Stomach (tissue), 9 donors: ENCODE data around the gene CRACR2B. TPM values are rescaled to one million over a fixed set of nuclear protein-coding genes. Genes with fewer than 3 reads are reported as not detected.
A peak's percentile ranks its signal among the peaks of the same experiment; 100 is the strongest.

Source experiments
- DNase-seq, 2 donors: peaks; one replicate each; pipeline versions ENCODE4 v3.0.0 to v3.0.0-alpha.2; 2013 to 2019
- H3K27ac ChIP-seq, 5 donors: fragments of 200-600 bp in 4 of 5; sonication (generic) in 4 of 5; one replicate each; pipeline ENCODE4 v1.5.1; 2013 to 2019; ENCODE audit warnings: mild to moderate bottlenecking in 1 of 5, moderate library complexity in 1 of 5
- H3K27me3 ChIP-seq, 3 donors: fragments of 200-600 bp; sonication (generic); one replicate each; pipeline ENCODE4 v1.5.1; 2017 to 2019; ENCODE audit warnings: mixed run types in 1 of 3
- H3K36me3 ChIP-seq, 4 donors: fragments of 200-600 bp; sonication (generic); 1 replicate in 3 of 4; 2 replicates in 1 of 4; pipeline ENCODE4 v1.5.1; 2016 to 2019
- H3K4me1 ChIP-seq, 4 donors: fragments of 200-600 bp; sonication (generic); one replicate each; pipeline ENCODE4 v1.5.1; 2016 to 2019
- H3K4me3 ChIP-seq, 4 donors: fragments of 200-600 bp; sonication (generic) in 3 of 4; one replicate each; pipeline ENCODE4 v1.5.1; 2016 to 2019; ENCODE audit warnings: mild to moderate bottlenecking in 1 of 4
- H3K9me3 ChIP-seq, 4 donors: fragments of 200-600 bp; sonication (generic); one replicate each; pipeline ENCODE4 v1.5.1; 2016 to 2019
- CTCF ChIP-seq, 7 experiments: fragments of 450-650 bp in 4 of 7; fragments of 200-600 bp in 3 of 7; sonication (generic) in 3 of 7; IDR thresholded peaks; one replicate each; pipeline ENCODE4 v1.5.1; 2016 to 2019; ENCODE audit warnings: antibody characterized with exemption in 7 of 7, control low read depth in 2 of 7, mild to moderate bottlenecking in 1 of 7
- EP300 ChIP-seq: sonication (generic); formaldehyde crosslinking; IDR thresholded peaks from one replicate; pipeline ENCODE4 v1.6.1; 2017; ENCODE audit warnings: antibody characterized with exemption
- POLR2A ChIP-seq, 4 donors: fragments of 450-650 bp; IDR thresholded peaks; one replicate each; pipeline ENCODE4 v1.6.1; 2016; ENCODE audit warnings: antibody characterized with exemption in 4 of 4, control low read depth in 2 of 4, mild to moderate bottlenecking in 1 of 4, moderate library complexity in 1 of 4
- POLR2AphosphoS5 ChIP-seq, 3 donors: sonication (generic); formaldehyde crosslinking; IDR thresholded peaks; one replicate each; pipeline ENCODE4 v1.6.1; 2016; ENCODE audit warnings: antibody characterized with exemption in 3 of 3
- WGBS, 5 donors: extraction: QIAGEN DNeasy Blood & Tissue Kit in 3 of 5; methylation state at CpG; one replicate each; pipeline versions ENCODE4 v1.1.5 to v1.1.7; 2013 to 2018; 5-methylcytosine and 5-hydroxymethylcytosine counted together
- intact Hi-C: fragments of 100-400 bp; cut with DNase I; formaldehyde crosslinking; loops from one replicate; pipeline ENCODE4 v1.15.1; 2023; ENCODE audit warnings: low total_unique reads
- polyA plus RNA-seq, 3 donors: library from polyadenylated mRNA; stranded (reverse); fragments of 200-250 nt; gene quantifications; one replicate each; pipeline ENCODE4 v1.2.3, GENCODE V29; 2013
- total RNA-seq, 5 donors: library from RNA; depleted of rRNA; stranded (reverse); fragments of >200 nt; gene quantifications; one replicate each; pipeline versions ENCODE4 v1.1.0 to v1.2.3, GENCODE V29; 2014 to 2016
- donor health status: healthy with polysubstance abuse.
- donor health status: Bipolar disorder and iron deficiency.
- donor health status: healthy.

CRACR2B gene
- total and polyA plus RNA-seq, 8 donors, result 12.7 to 556 (median 126) TPM

- H3K36me3 ChIP-seq, result peaks cover 15 to 38% (median 29%) of the 10 kb centered on the region in 4 donors
- TF ChIP-seq EP300, result no peak
- TF ChIP-seq POLR2A (IDR thresholded peaks at IDR 0.05), result no peak
- no peak for TF ChIP-seq CTCF (IDR thresholded peaks at IDR 0.05)
- TF ChIP-seq POLR2AphosphoS5 (IDR thresholded peaks at IDR 0.05), result no peak
- no peak overlapping the region for H3K4me3 ChIP-seq
- no peak overlapping the region for H3K27ac ChIP-seq
- H3K9me3 ChIP-seq, result no peaks in the 10 kb centered on the region
- H3K4me1 ChIP-seq, result peaks cover 37 to 60% (median 45%) of the 10 kb centered on the region in 4 donors
- H3K27me3 ChIP-seq, result peaks cover 5 to 29% (median 16%) of the 10 kb centered on the region in 3 donors
- 82 to 93% (median 86%) methylated on average over 5 to 7 of the region's 7 CpGs for WGBS, 5 donors
- intact Hi-C loops, result no loop called here
- DNase-seq, result no peak
Measured at GRCh38 chr11:793556-793955, 34.2 kb upstream of the CRACR2B start.

GRCh38 chr11:794013-794765 is 33.5 kb upstream of the CRACR2B start:
- Histone ChIP-seq H3K27me3 (peaks cover 5 to 22% (median 10%) of the 10 kb centered on the region in 3 donors), H3K4me3 (peak overlapping the region in 3 of 4 donors; percentile 66 to 96 (median 87)), H3K27ac (peak overlapping the region in 2 of 5 donors; percentile 87 to 91), H3K4me1 (peaks cover 37 to 60% (median 46%) of the 10 kb centered on the region in 4 donors), H3K36me3 (peaks cover 17 to 40% (median 29%) of the 10 kb centered on the region in 4 donors), H3K9me3 (no peaks in the 10 kb centered on the region)
- 77 to 90% (median 79%) methylated on average over 28 to 31 of the region's 31 CpGs for WGBS, 5 donors
- intact Hi-C loops, result no loop called here
- no peak for TF ChIP-seq POLR2A (IDR thresholded peaks at IDR 0.05)
- no peak for DNase-seq

GRCh38 chr11:794766-795633 is 32.7 kb upstream of the CRACR2B start:
- TF ChIP-seq EP300 (no peak), POLR2AphosphoS5 (IDR thresholded peaks at IDR 0.05) (no peak), CTCF (IDR thresholded peaks at IDR 0.05) (no peak), POLR2A (IDR thresholded peaks at IDR 0.05) (no peak)
- intact Hi-C loops, result no loop called here
- peaks cover 34 to 52% (median 41%) of the 10 kb centered on the region in 4 donors for H3K4me1 ChIP-seq
- no peaks in the 10 kb centered on the region for H3K9me3 ChIP-seq
- H3K36me3 ChIP-seq, result peaks cover 20 to 48% (median 37%) of the 10 kb centered on the region in 4 donors
- peaks cover under 1 to 14% (median 2%) of the 10 kb centered on the region in 3 donors for H3K27me3 ChIP-seq
- H3K4me3 ChIP-seq, result peak overlapping the region; percentile 66 to 96 (median 77)
- WGBS, 5 donors, result 20 to 39% (median 31%) methylated on average over 32 to 38 of the region's 38 CpGs
- H3K27ac ChIP-seq, result peak overlapping the region; percentile 86 to 92 (median 89)
- peak; percentile 64 to 73 for DNase-seq

- intact Hi-C loops, result no loop called here
- Histone ChIP-seq H3K27ac (peak overlapping the region; percentile 86 to 92 (median 90)), H3K4me1 (peaks cover 34 to 49% (median 39%) of the 10 kb centered on the region in 4 donors), H3K9me3 (no peaks in the 10 kb centered on the region), H3K27me3 (peaks cover 0 to 5% (median 0%) of the 10 kb centered on the region in 3 donors), H3K4me3 (peak overlapping the region; percentile 66 to 96 (median 77)), H3K36me3 (peaks cover 21 to 57% (median 46%) of the 10 kb centered on the region in 4 donors)
- WGBS, 5 donors, result 2 to 3% (median 2%) methylated on average over 8 to 26 of the region's 26 CpGs
- DNase-seq, result peak; percentile 77 to 93
- TF ChIP-seq POLR2AphosphoS5 (IDR thresholded peaks at IDR 0.05), result peak in 2 of 3 donors; percentile 53 to 66
- no peak for TF ChIP-seq CTCF (IDR thresholded peaks at IDR 0.05)
- TF ChIP-seq POLR2A (IDR thresholded peaks at IDR 0.05), result no peak
Measured at GRCh38 chr11:795634-796564, 31.8 kb upstream of the CRACR2B start.
